ENCODE measurements around the gene NAA80.

The NAA80 gene

GRCh38 chr3:50249457-50249856 lies 49.7 kb downstream of the NAA80 start:
- no peak for TF ChIP-seq CTCF (IDR thresholded peaks at IDR 0.05; ENCODE audit: insufficient read depth, low read length, missing control alignments)
- no peak for DNase-seq (ENCODE audit: low read depth, low spot score)
- POLR2A ChIA-PET: interaction anchor here (1.0 to 2.5 kb wide), 4 partner anchors 11 to 15 kb away, joined by 3 to 10 read pairs (median 5); partner anchors contain the start of gene GNAI2
- no peak overlapping the region for H3K4me3 ChIP-seq (ENCODE audit: low read depth, low read length)
- CTCF ChIA-PET: interaction anchor here (11.0 to 47.4 kb wide), 3 partner anchors 11 to 57 kb away, joined by 125 to 1609 read pairs (median 1609); partner anchors contain the start of genes GNAI2, GNAT1, LSMEM2 and SEMA3B

- ChIA-PET POLR2A (interaction anchor here (0.8 to 3.1 kb wide), 4 partner anchors 11 to 16 kb away, joined by 3 to 25 read pairs (median 5); partner anchors contain the start of gene GNAI2), CTCF (interaction anchor here (11.0 to 47.4 kb wide), 3 partner anchors 10 to 56 kb away, joined by 125 to 1609 read pairs (median 1609); partner anchors contain the start of genes GNAI2, GNAT1, LSMEM2 and SEMA3B)
- TF ChIP-seq CTCF (IDR thresholded peaks at IDR 0.05; ENCODE audit: insufficient read depth, low read length, missing control alignments): no peak
- H3K4me3 ChIP-seq (ENCODE audit: low read depth, low read length): no peak overlapping the region
- DNase-seq (ENCODE audit: low read depth, low spot score): no peak
Observed at GRCh38 chr3:50248387-50248786, 50.8 kb downstream of the NAA80 start.

GRCh38 chr3:50246517-50246954 lies 52.7 kb downstream of the NAA80 start:
- TF ChIP-seq CTCF (IDR thresholded peaks at IDR 0.05; ENCODE audit: insufficient read depth, low read length, missing control alignments): no peak
- peak overlapping the region; percentile 42 for H3K4me3 ChIP-seq (ENCODE audit: low read depth, low read length)
- DNase-seq (ENCODE audit: low read depth, low spot score): peak; percentile 65
- CTCF ChIA-PET: interaction anchor here (0.6 to 47.4 kb wide), 24 partner anchors 8 to 575 kb away, joined by 3 to 1609 read pairs (median 3); partner anchors contain the start of genes GNAI2, GNAT1, HYAL2 and HYAL3
- POLR2A ChIA-PET: interaction anchor here (0.7 to 3.1 kb wide), 9 partner anchors 8 to 90 kb away, joined by 3 to 25 read pairs (median 5); partner anchors contain the start of genes GNAI2, HYAL3, NAA80 and SEMA3B

Data from AG04449 (cell line).